ENCODE measurements around the gene SERTAD1.

SERTAD1 gene

GRCh38 chr19:40387155-40387554 is 38.6 kb downstream of the SERTAD1 start:
- Histone ChIP-seq H3K9ac (ENCODE audit: low read length in 2 of 2) (no peak overlapping the region), H3K4me3 (ENCODE audit: low read length in 2 of 2) (no peak overlapping the region), H3K9me3 (ENCODE audit: control insufficient read depth in 2 of 2, low read length in 2 of 2) (no peaks in the 10 kb centered on the region), H3K36me3 (ENCODE audit: control insufficient read depth in 2 of 2, insufficient read depth in 2 of 2, low read length in 2 of 2) (no peaks in the 10 kb centered on the region), H3K27ac (ENCODE audit: low read length) (no peak overlapping the region), H3K4me1 (ENCODE audit: control insufficient read depth, insufficient read depth, low read length) (no peaks in the 10 kb centered on the region), H3K27me3 (ENCODE audit: control insufficient read depth in 1 of 2, insufficient read depth in 2 of 2, low read length in 2 of 2) (no peaks in the 10 kb centered on the region)

GRCh38 chr19:40383668-40384248 is 42.0 kb downstream of the SERTAD1 start:
- no peaks in the 10 kb centered on the region for H3K27me3 ChIP-seq (ENCODE audit: control insufficient read depth in 1 of 2, insufficient read depth in 2 of 2, low read length in 2 of 2)
- peaks cover under 1 to 11% of the 10 kb centered on the region in 2 donors for H3K36me3 ChIP-seq (ENCODE audit: control insufficient read depth in 2 of 2, insufficient read depth in 2 of 2, low read length in 2 of 2)
- no peak overlapping the region for H3K27ac ChIP-seq (ENCODE audit: low read length)
- no peaks in the 10 kb centered on the region for H3K9me3 ChIP-seq (ENCODE audit: control insufficient read depth in 2 of 2, low read length in 2 of 2)
- no peak overlapping the region for H3K9ac ChIP-seq (ENCODE audit: low read length in 2 of 2)
- H3K4me3 ChIP-seq (ENCODE audit: low read length in 2 of 2), result no peak overlapping the region
- no peaks in the 10 kb centered on the region for H3K4me1 ChIP-seq (ENCODE audit: control insufficient read depth, insufficient read depth, low read length)

- Histone ChIP-seq H3K27ac (ENCODE audit: low read length) (no peak overlapping the region), H3K4me1 (ENCODE audit: control insufficient read depth, insufficient read depth, low read length) (no peaks in the 10 kb centered on the region), H3K4me3 (ENCODE audit: low read length in 2 of 2) (no peak overlapping the region), H3K9ac (ENCODE audit: low read length in 2 of 2) (no peak overlapping the region), H3K36me3 (ENCODE audit: control insufficient read depth in 2 of 2, insufficient read depth in 2 of 2, low read length in 2 of 2) (peaks cover 11 to 23% of the 10 kb centered on the region in 2 donors), H3K27me3 (ENCODE audit: control insufficient read depth in 1 of 2, insufficient read depth in 2 of 2, low read length in 2 of 2) (no peaks in the 10 kb centered on the region), H3K9me3 (ENCODE audit: control insufficient read depth in 2 of 2, low read length in 2 of 2) (no peaks in the 10 kb centered on the region)
Measured at GRCh38 chr19:40381321-40381720, 44.5 kb downstream of the SERTAD1 start.

- Histone ChIP-seq H3K36me3 (ENCODE audit: control insufficient read depth in 2 of 2, insufficient read depth in 2 of 2, low read length in 2 of 2) (peaks cover 12 to 25% of the 10 kb centered on the region in 2 donors), H3K9me3 (ENCODE audit: control insufficient read depth in 2 of 2, low read length in 2 of 2) (no peaks in the 10 kb centered on the region), H3K27ac (ENCODE audit: low read length) (no peak overlapping the region), H3K9ac (ENCODE audit: low read length in 2 of 2) (no peak overlapping the region), H3K4me3 (ENCODE audit: low read length in 2 of 2) (no peak overlapping the region), H3K4me1 (ENCODE audit: control insufficient read depth, insufficient read depth, low read length) (no peaks in the 10 kb centered on the region), H3K27me3 (ENCODE audit: control insufficient read depth in 1 of 2, insufficient read depth in 2 of 2, low read length in 2 of 2) (no peaks in the 10 kb centered on the region)
Measured at GRCh38 chr19:40380199-40381037, 45.4 kb downstream of the SERTAD1 start.

GRCh38 chr19:40379446-40380198 is 46.2 kb downstream of the SERTAD1 start:
- Histone ChIP-seq H3K27ac (ENCODE audit: low read length) (no peak overlapping the region), H3K36me3 (ENCODE audit: control insufficient read depth in 2 of 2, insufficient read depth in 2 of 2, low read length in 2 of 2) (peaks cover 13 to 28% of the 10 kb centered on the region in 2 donors), H3K4me1 (ENCODE audit: control insufficient read depth, insufficient read depth, low read length) (no peaks in the 10 kb centered on the region), H3K27me3 (ENCODE audit: control insufficient read depth in 1 of 2, insufficient read depth in 2 of 2, low read length in 2 of 2) (no peaks in the 10 kb centered on the region), H3K9me3 (ENCODE audit: control insufficient read depth in 2 of 2, low read length in 2 of 2) (no peaks in the 10 kb centered on the region), H3K4me3 (ENCODE audit: low read length in 2 of 2) (no peak overlapping the region), H3K9ac (ENCODE audit: low read length in 2 of 2) (no peak overlapping the region)

GRCh38 chr19:40378509-40378908 is 47.3 kb downstream of the SERTAD1 start:
- no peak overlapping the region for H3K9ac ChIP-seq (ENCODE audit: low read length in 2 of 2)
- no peaks in the 10 kb centered on the region for H3K4me1 ChIP-seq (ENCODE audit: control insufficient read depth, insufficient read depth, low read length)
- peaks cover 21 to 35% of the 10 kb centered on the region in 2 donors for H3K36me3 ChIP-seq (ENCODE audit: control insufficient read depth in 2 of 2, insufficient read depth in 2 of 2, low read length in 2 of 2)
- H3K27ac ChIP-seq (ENCODE audit: low read length), result no peak overlapping the region
- H3K27me3 ChIP-seq (ENCODE audit: control insufficient read depth in 1 of 2, insufficient read depth in 2 of 2, low read length in 2 of 2), result no peaks in the 10 kb centered on the region
- no peaks in the 10 kb centered on the region for H3K9me3 ChIP-seq (ENCODE audit: control insufficient read depth in 2 of 2, low read length in 2 of 2)
- H3K4me3 ChIP-seq (ENCODE audit: low read length in 2 of 2), result no peak overlapping the region

- Histone ChIP-seq H3K27ac (ENCODE audit: low read length) (no peak overlapping the region), H3K4me3 (ENCODE audit: low read length in 2 of 2) (no peak overlapping the region), H3K36me3 (ENCODE audit: control insufficient read depth in 2 of 2, insufficient read depth in 2 of 2, low read length in 2 of 2) (peaks cover 23 to 37% of the 10 kb centered on the region in 2 donors), H3K9me3 (ENCODE audit: control insufficient read depth in 2 of 2, low read length in 2 of 2) (no peaks in the 10 kb centered on the region), H3K4me1 (ENCODE audit: control insufficient read depth, insufficient read depth, low read length) (no peaks in the 10 kb centered on the region), H3K27me3 (ENCODE audit: control insufficient read depth in 1 of 2, insufficient read depth in 2 of 2, low read length in 2 of 2) (no peaks in the 10 kb centered on the region), H3K9ac (ENCODE audit: low read length in 2 of 2) (no peak overlapping the region)
Measured at GRCh38 chr19:40377876-40378385, 47.9 kb downstream of the SERTAD1 start.

GRCh38 chr19:40376286-40376862 is 49.4 kb downstream of the SERTAD1 start:
- Histone ChIP-seq H3K36me3 (ENCODE audit: control insufficient read depth in 2 of 2, insufficient read depth in 2 of 2, low read length in 2 of 2) (peaks cover 27 to 51% of the 10 kb centered on the region in 2 donors), H3K4me1 (ENCODE audit: control insufficient read depth, insufficient read depth, low read length) (no peaks in the 10 kb centered on the region), H3K27ac (ENCODE audit: low read length) (no peak overlapping the region), H3K9me3 (ENCODE audit: control insufficient read depth in 2 of 2, low read length in 2 of 2) (no peaks in the 10 kb centered on the region), H3K9ac (ENCODE audit: low read length in 2 of 2) (no peak overlapping the region), H3K4me3 (ENCODE audit: low read length in 2 of 2) (no peak overlapping the region), H3K27me3 (ENCODE audit: control insufficient read depth in 1 of 2, insufficient read depth in 2 of 2, low read length in 2 of 2) (no peaks in the 10 kb centered on the region)

- no peak overlapping the region for H3K4me3 ChIP-seq (ENCODE audit: low read length in 2 of 2)
- no peak overlapping the region for H3K9ac ChIP-seq (ENCODE audit: low read length in 2 of 2)
- peaks cover 32 to 54% of the 10 kb centered on the region in 2 donors for H3K36me3 ChIP-seq (ENCODE audit: control insufficient read depth in 2 of 2, insufficient read depth in 2 of 2, low read length in 2 of 2)
- H3K27ac ChIP-seq (ENCODE audit: low read length), result no peak overlapping the region
- H3K27me3 ChIP-seq (ENCODE audit: control insufficient read depth in 1 of 2, insufficient read depth in 2 of 2, low read length in 2 of 2), result no peaks in the 10 kb centered on the region
- no peaks in the 10 kb centered on the region for H3K4me1 ChIP-seq (ENCODE audit: control insufficient read depth, insufficient read depth, low read length)
- H3K9me3 ChIP-seq (ENCODE audit: control insufficient read depth in 2 of 2, low read length in 2 of 2), result no peaks in the 10 kb centered on the region
Measured at GRCh38 chr19:40374084-40374483, 51.7 kb downstream of the SERTAD1 start.

GRCh38 chr19:40371802-40372122 is 54.0 kb downstream of the SERTAD1 start:
- H3K9ac ChIP-seq (ENCODE audit: low read length in 2 of 2), result no peak overlapping the region
- peaks cover 38 to 46% of the 10 kb centered on the region in 2 donors for H3K36me3 ChIP-seq (ENCODE audit: control insufficient read depth in 2 of 2, insufficient read depth in 2 of 2, low read length in 2 of 2)

More at GRCh38 chr19:40371802-40372122, 54.0 kb downstream of the SERTAD1 start:
- H3K4me3 ChIP-seq (ENCODE audit: low read length in 2 of 2), result no peak overlapping the region
- no peaks in the 10 kb centered on the region for H3K27me3 ChIP-seq (ENCODE audit: control insufficient read depth in 1 of 2, insufficient read depth in 2 of 2, low read length in 2 of 2)
- H3K4me1 ChIP-seq (ENCODE audit: control insufficient read depth, insufficient read depth, low read length), result peaks cover 2% of the 10 kb centered on the region
- no peaks in the 10 kb centered on the region for H3K9me3 ChIP-seq (ENCODE audit: control insufficient read depth in 2 of 2, low read length in 2 of 2)
- H3K27ac ChIP-seq (ENCODE audit: low read length), result no peak overlapping the region

All from stomach smooth muscle (tissue), 2 donors.